Endometrial microvascular endothelial cells (primary cell): ENCODE data around the gene SERPINA3. TPM values are rescaled to one million over a fixed set of nuclear protein-coding genes. Genes with fewer than 3 reads are reported as not detected.
"Not testable (repeated sequence)": the region's sequence is repeated elsewhere in the genome, so short reads cannot be mapped to it uniquely, and the experiment has no call there.

Source experiments
- in situ Hi-C: cut with HindIII; loops from 2 replicates; pipeline ENCODE4 v1.10.0; 2017; ENCODE audit warnings: low sequenced_read_pairs, low pct_unique_long_range_greater_than_20kb; ENCODE audit errors: inconsistent ontology term
- total RNA-seq: library from RNA; depleted of rRNA; stranded (reverse); fragments of >200 nt; gene quantifications from one replicate; pipeline ENCODE4 v1.2.3, GENCODE V29; 2015; ENCODE audit errors: inconsistent ontology term

SERPINA3 gene
- total RNA-seq: not detected

- in situ Hi-C loops: no loop called here
These were observed at the start of gene SERPINA3 for GRCh38 chr14:94612174-94612573. Gene SERPINA3, plus strand, starts transcription at chr14:94612391. Its CDS starts 2,051 bp downstream, at chr14:94614442.

- in situ Hi-C loops: no loop called here
These were observed 49.0 kb upstream of the SERPINA3 start for GRCh38 chr14:94562941-94563883.

GRCh38 chr14:94564381-94564780 lies 47.8 kb upstream of the SERPINA3 start:
- in situ Hi-C loops: no loop called here

- in situ Hi-C loops: no loop called here
These were observed 44.0 kb upstream of the SERPINA3 start for GRCh38 chr14:94568186-94568585.

GRCh38 chr14:94569381-94570001 lies 42.7 kb upstream of the SERPINA3 start:
- in situ Hi-C loops: no loop called here

- in situ Hi-C loops: no loop called here
These were observed 42.2 kb upstream of the SERPINA3 start for GRCh38 chr14:94570002-94570400.

- in situ Hi-C loops: no loop called here
These were observed 41.8 kb upstream of the SERPINA3 start for GRCh38 chr14:94570440-94570839.

GRCh38 chr14:94571395-94571794 lies 40.8 kb upstream of the SERPINA3 start:
- in situ Hi-C loops: no loop called here

- in situ Hi-C loops: no loop called here
These were observed 40.2 kb upstream of the SERPINA3 start for GRCh38 chr14:94571950-94572349.

GRCh38 chr14:94572637-94573303 lies 39.4 kb upstream of the SERPINA3 start:
- in situ Hi-C loops: no loop called here

GRCh38 chr14:94573475-94574277 lies 38.5 kb upstream of the SERPINA3 start:
- in situ Hi-C loops: no loop called here

GRCh38 chr14:94574336-94574735 lies 37.9 kb upstream of the SERPINA3 start:
- in situ Hi-C loops: no loop called here

GRCh38 chr14:94575730-94576585 lies 36.2 kb upstream of the SERPINA3 start:
- in situ Hi-C loops: no loop called here

- in situ Hi-C loops: not testable (repeated sequence)
These were observed 34.7 kb upstream of the SERPINA3 start for GRCh38 chr14:94577472-94577871.

GRCh38 chr14:94578712-94579111 lies 33.5 kb upstream of the SERPINA3 start:
- in situ Hi-C loops: no loop called here

GRCh38 chr14:94581127-94581999 lies 30.8 kb upstream of the SERPINA3 start, which contains the start of gene SERPINA5:
Gene SERPINA5, plus strand, starts transcription at chr14:94581426. Its CDS starts 5,937 bp downstream, at chr14:94587363.
- in situ Hi-C loops: no loop called here

- in situ Hi-C loops: no loop called here
These were observed 29.9 kb upstream of the SERPINA3 start for GRCh38 chr14:94582199-94582750.
